ENCODE data around the gene MAST2. TPM values are rescaled to one million over a fixed set of nuclear protein-coding genes. Genes with fewer than 3 reads are reported as not detected.
A peak's percentile ranks its signal among the peaks of the same experiment; 100 is the strongest.

MAST2 gene
- total RNA-seq, 2 donors from 2014 or later: 44.5 to 52.1 TPM

DNA sequence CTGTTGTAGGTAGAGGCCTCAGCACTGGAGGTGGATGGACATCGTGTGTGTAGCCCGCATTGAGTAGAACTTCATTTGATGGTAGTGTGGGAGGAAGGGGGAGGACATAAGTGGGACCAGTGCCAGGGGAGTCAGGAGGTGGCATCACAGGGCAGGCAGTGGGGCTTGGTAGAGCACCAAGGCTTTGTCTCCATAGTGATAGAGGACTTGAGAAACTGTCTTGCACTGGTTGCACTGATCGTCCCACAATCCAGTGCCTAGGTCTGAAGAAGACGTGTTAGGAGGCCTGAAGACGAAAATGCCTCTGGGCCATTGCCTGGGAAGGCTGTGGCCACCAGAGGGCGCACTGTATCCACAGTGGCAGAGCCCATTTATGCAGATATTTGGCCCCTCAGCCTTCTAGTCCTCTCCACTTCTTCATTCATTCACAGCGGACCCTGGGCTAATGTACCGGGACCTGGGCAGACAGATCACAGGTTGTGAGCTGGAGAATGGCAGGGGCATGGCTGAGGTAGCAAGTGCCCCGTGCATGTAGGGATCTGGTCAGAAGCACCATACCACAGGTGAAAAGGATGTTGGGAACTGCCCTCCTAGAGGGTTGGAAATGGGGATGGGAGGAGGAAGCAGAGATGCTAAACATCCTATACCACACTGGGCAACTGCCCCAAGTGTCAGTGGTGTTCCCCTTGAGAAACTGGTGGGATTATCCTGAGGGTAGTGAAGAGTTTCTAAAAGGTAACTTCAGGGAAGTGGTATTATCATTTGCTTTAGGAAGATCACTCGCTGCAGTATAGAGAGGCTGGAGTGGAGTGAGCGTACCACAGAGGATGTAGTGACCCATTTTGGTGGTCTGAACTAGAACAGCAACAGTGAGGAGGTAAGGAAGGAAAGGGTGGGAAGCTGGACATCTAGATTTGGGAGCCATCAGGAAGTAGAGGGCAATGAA is 233.8 kb downstream of the MAST2 start:
- peak; percentile 94 for DNase-seq (ENCODE audit: low spot score)
- H3K36me3 ChIP-seq: peaks cover 16% of the 10 kb centered on the region
- H3K27ac ChIP-seq: peak overlapping the region; percentile 54 to 58
- peaks cover 0 to 51% of the 10 kb centered on the region in 2 donors for H3K4me1 ChIP-seq
- H3K9me3 ChIP-seq: no peaks in the 10 kb centered on the region
- H3K4me3 ChIP-seq: no peak overlapping the region
- TF ChIP-seq, protein P1, sequence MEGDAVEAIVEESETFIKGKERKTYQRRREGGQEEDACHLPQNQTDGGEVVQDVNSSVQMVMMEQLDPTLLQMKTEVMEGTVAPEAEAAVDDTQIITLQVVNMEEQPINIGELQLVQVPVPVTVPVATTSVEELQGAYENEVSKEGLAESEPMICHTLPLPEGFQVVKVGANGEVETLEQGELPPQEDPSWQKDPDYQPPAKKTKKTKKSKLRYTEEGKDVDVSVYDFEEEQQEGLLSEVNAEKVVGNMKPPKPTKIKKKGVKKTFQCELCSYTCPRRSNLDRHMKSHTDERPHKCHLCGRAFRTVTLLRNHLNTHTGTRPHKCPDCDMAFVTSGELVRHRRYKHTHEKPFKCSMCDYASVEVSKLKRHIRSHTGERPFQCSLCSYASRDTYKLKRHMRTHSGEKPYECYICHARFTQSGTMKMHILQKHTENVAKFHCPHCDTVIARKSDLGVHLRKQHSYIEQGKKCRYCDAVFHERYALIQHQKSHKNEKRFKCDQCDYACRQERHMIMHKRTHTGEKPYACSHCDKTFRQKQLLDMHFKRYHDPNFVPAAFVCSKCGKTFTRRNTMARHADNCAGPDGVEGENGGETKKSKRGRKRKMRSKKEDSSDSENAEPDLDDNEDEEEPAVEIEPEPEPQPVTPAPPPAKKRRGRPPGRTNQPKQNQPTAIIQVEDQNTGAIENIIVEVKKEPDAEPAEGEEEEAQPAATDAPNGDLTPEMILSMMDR (IDR thresholded peaks at IDR 0.05): peak; percentile 95 to 99
- no peaks in the 10 kb centered on the region for H3K27me3 ChIP-seq

DNA sequence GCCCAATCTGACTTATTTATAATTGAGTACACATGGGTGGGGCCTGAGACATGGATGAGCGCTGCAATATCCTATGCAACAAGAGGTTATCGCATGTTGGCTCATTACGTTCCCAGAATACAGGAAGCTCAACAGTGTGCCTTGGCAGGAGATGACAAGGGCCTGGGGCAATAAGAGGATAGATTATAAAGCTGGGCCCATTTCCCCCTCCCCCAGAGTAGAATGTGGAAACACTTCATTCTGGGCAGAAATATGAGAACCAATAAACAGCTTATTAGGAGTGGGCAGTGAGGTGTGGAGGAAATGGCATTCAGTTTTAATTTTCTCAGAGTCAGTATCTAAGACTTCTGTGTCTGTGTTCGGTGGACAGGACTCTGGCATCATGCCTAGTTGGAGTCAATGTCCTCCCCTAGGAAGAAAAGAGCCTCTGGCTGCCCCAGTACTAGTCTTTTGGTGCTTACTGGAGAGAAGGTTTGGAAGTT is 236.2 kb downstream of the MAST2 start:
- Histone ChIP-seq H3K27me3 (no peaks in the 10 kb centered on the region), H3K4me1 (peaks cover 0 to 56% of the 10 kb centered on the region in 2 donors), H3K27ac (peak overlapping the region; percentile 9 to 48), H3K4me3 (no peak overlapping the region), H3K9me3 (no peaks in the 10 kb centered on the region), H3K36me3 (peaks cover 14% of the 10 kb centered on the region)
- DNase-seq (ENCODE audit: low spot score): no peak
- TF ChIP-seq, protein P1 (IDR thresholded peaks at IDR 0.05): no peak

- no peak for DNase-seq (ENCODE audit: low spot score)
- Histone ChIP-seq H3K27ac (peak overlapping the region in 1 of 2 donors; percentile 17), H3K36me3 (peaks cover 20% of the 10 kb centered on the region), H3K9me3 (no peaks in the 10 kb centered on the region), H3K27me3 (no peaks in the 10 kb centered on the region), H3K4me3 (no peak overlapping the region), H3K4me1 (peaks cover 0 to 51% of the 10 kb centered on the region in 2 donors)
- TF ChIP-seq, protein P1 (IDR thresholded peaks at IDR 0.05): no peak
Measured at GRCh38 chr1:46041551-46041950, 238.1 kb downstream of the MAST2 start.

DNA sequence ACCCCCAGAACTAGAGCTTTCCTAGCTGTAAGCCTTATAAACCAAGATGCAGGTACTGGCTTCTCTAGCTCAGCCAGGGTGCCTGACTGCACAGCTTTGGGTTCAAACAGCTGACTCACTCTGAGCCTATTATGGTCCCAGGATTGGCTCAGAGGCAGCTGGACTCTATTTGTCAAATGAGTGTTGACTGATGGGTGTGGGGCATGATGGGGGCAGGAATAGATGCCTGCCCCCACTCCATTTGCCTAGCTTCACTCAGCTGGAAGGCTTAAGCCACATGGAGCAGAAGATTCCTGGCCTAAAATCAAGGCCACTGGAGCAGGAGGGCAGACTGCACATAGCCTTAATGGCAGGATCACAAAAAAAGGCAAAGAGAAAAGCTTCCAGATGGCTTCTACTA is 238.6 kb downstream of the MAST2 start:
- TF ChIP-seq, protein P1 (IDR thresholded peaks at IDR 0.05): no peak
- peaks cover 0 to 47% of the 10 kb centered on the region in 2 donors for H3K4me1 ChIP-seq
- peaks cover 20% of the 10 kb centered on the region for H3K36me3 ChIP-seq

DNA sequence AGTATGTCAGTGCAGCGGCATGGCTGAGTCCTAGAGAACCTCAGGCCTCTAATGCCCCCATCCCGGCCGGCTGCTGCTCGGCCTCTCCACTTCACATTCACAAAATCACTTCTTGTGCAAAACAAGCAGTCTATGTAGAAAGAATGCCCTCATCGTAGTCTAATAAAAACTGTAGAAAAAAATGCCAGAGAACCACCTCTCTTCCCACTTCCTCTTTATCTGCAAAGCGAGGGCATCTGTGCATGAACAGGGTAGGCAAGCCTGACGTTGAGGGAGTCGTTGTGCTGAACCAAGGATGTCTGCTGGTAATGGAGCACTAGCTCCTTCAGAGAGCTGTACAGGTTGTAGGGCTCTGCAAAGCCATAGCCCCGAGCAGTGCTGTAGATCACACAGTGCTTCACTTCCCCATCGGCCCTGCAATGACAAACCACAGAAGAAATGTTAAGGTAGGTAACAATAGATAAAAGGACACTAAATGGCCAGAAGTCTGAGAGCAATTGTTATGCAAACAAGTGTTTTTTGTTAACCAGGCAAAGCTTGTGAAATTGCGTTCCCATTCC is 240.1 kb downstream of the MAST2 start:
- Histone ChIP-seq H3K27ac (no peak overlapping the region), H3K9me3 (no peaks in the 10 kb centered on the region), H3K4me1 (peaks cover 0 to 41% of the 10 kb centered on the region in 2 donors), H3K27me3 (no peaks in the 10 kb centered on the region), H3K36me3 (peaks cover 20% of the 10 kb centered on the region), H3K4me3 (no peak overlapping the region)
- TF ChIP-seq, protein P1 (IDR thresholded peaks at IDR 0.05): no peak
- DNase-seq (ENCODE audit: low spot score): no peak

More for the DNA sequence above, 238.6 kb downstream of the MAST2 start:
- peak overlapping the region; percentile 7 to 17 for H3K27ac ChIP-seq
- no peaks in the 10 kb centered on the region for H3K9me3 ChIP-seq
- H3K27me3 ChIP-seq: no peaks in the 10 kb centered on the region
- DNase-seq (ENCODE audit: low spot score): no peak
- no peak overlapping the region for H3K4me3 ChIP-seq

Measured in right atrium auricular region (tissue), 2 donors.